Gastrocnemius medialis (tissue), 4 donors: Measurements from ENCODE around the gene LONRF2.

ENCODE experiments used
- POLR2A ChIP-seq, 2 donors: fragments of 450-650 bp; IDR thresholded peaks; one replicate each; pipeline ENCODE4 v1.6.1; 2017; ENCODE audit warnings: antibody characterized with exemption in 2 of 2, mild to moderate bottlenecking in 2 of 2, moderate library complexity in 2 of 2
- TF ChIP-seq, protein P1 (sequence below), 5 experiments: fragments of 450-650 bp in 3 of 5; fragments of 200-600 bp in 2 of 5; sonication (generic) in 2 of 5; IDR thresholded peaks in 4 of 5; conservative IDR thresholded peaks in 1 of 5; 1 replicate in 4 of 5; 2 replicates in 1 of 5; pipeline ENCODE4 v1.5.1; 2016 to 2019; ENCODE audit warnings: antibody characterized with exemption in 5 of 5, mild to moderate bottlenecking in 3 of 5, moderate library complexity in 3 of 5

GRCh38 chr2:100327742-100328141, 5.4 kb upstream of the LONRF2 start:
- TF ChIP-seq, protein P1, sequence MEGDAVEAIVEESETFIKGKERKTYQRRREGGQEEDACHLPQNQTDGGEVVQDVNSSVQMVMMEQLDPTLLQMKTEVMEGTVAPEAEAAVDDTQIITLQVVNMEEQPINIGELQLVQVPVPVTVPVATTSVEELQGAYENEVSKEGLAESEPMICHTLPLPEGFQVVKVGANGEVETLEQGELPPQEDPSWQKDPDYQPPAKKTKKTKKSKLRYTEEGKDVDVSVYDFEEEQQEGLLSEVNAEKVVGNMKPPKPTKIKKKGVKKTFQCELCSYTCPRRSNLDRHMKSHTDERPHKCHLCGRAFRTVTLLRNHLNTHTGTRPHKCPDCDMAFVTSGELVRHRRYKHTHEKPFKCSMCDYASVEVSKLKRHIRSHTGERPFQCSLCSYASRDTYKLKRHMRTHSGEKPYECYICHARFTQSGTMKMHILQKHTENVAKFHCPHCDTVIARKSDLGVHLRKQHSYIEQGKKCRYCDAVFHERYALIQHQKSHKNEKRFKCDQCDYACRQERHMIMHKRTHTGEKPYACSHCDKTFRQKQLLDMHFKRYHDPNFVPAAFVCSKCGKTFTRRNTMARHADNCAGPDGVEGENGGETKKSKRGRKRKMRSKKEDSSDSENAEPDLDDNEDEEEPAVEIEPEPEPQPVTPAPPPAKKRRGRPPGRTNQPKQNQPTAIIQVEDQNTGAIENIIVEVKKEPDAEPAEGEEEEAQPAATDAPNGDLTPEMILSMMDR (IDR thresholded peaks at IDR 0.05 in 4 of 5, conservative IDR thresholded peaks at IDR 0.05 in 1 of 5), result no peak
- TF ChIP-seq POLR2A (IDR thresholded peaks at IDR 0.05), result no peak
